ENCODE measurements around the gene LRRC27.

DNA sequence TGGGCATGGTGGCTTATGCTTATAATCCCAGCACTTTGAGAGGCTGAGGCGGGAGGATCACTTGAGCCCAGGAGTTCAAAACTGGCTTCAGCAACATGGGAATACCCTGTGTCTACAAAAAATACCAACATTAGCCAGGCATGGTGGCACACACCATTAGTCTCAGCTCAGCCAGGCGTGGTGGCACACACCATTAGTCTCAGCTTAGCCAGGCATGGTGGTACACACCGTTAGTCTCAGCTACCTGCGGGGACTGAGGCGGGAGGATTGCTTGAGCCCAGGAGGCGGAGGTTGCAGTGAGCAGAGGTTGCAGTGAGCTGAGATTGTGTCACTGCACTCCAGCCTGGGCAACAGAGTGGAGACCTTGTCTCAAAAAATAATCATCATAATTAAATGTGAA, 9.0 kb downstream of the LRRC27 start:
- TF ChIP-seq SNAI2 (CRISPR knock-in tag; IDR thresholded peaks at IDR 0.05) (no peak), ZFP3 (CRISPR knock-in tag; IDR thresholded peaks at IDR 0.05) (no peak), OSR1 (CRISPR knock-in tag; IDR thresholded peaks at IDR 0.05) (no peak), ZFP30 (CRISPR knock-in tag; IDR thresholded peaks at IDR 0.05) (no peak), ISL1 (CRISPR knock-in tag; IDR thresholded peaks at IDR 0.05) (no peak)
- TF ChIP-seq, protein P1, sequence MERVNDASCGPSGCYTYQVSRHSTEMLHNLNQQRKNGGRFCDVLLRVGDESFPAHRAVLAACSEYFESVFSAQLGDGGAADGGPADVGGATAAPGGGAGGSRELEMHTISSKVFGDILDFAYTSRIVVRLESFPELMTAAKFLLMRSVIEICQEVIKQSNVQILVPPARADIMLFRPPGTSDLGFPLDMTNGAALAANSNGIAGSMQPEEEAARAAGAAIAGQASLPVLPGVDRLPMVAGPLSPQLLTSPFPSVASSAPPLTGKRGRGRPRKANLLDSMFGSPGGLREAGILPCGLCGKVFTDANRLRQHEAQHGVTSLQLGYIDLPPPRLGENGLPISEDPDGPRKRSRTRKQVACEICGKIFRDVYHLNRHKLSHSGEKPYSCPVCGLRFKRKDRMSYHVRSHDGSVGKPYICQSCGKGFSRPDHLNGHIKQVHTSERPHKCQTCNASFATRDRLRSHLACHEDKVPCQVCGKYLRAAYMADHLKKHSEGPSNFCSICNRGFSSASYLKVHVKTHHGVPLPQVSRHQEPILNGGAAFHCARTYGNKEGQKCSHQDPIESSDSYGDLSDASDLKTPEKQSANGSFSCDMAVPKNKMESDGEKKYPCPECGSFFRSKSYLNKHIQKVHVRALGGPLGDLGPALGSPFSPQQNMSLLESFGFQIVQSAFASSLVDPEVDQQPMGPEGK (CRISPR knock-in tag; IDR thresholded peaks at IDR 0.05; ENCODE audit: borderline replicate concordance), result no peak
